Measurements from ENCODE around the gene HACE1. TPM values are rescaled to one million over a fixed set of nuclear protein-coding genes. Genes with fewer than 3 reads are reported as not detected.

The HACE1 gene
- total RNA-seq, 4 donors from 2014 or later = 6.1 to 17.7 (median 11.2) TPM

GRCh38 chr6:104684911-104685415 lies 174.8 kb downstream of the HACE1 start:
- intact Hi-C loops (cut with DNase I) = no loop called here
- no peak for DNase-seq
- no peaks in the 10 kb centered on the region for H3K4me1 ChIP-seq
- H3K9me3 ChIP-seq = no peaks in the 10 kb centered on the region
- H3K4me3 ChIP-seq = no peak overlapping the region
- TF ChIP-seq CTCF (IDR thresholded peaks at IDR 0.05) (no peak), POLR2A (IDR thresholded peaks at IDR 0.05) (no peak)
- no peaks in the 10 kb centered on the region for H3K27me3 ChIP-seq
- WGBS, 2 donors = 80 to 81% methylated on average over 2 of the region's 2 CpGs
- no peaks in the 10 kb centered on the region for H3K36me3 ChIP-seq
- no peak overlapping the region for H3K27ac ChIP-seq

- Histone ChIP-seq H3K36me3 (no peaks in the 10 kb centered on the region), H3K27ac (no peak overlapping the region), H3K4me1 (no peaks in the 10 kb centered on the region), H3K4me3 (no peak overlapping the region), H3K27me3 (no peaks in the 10 kb centered on the region), H3K9me3 (no peaks in the 10 kb centered on the region)
- intact Hi-C loops (cut with DNase I) = no loop called here
- DNase-seq = no peak
- no peak for TF ChIP-seq CTCF (IDR thresholded peaks at IDR 0.05)
- no peak for TF ChIP-seq POLR2A (IDR thresholded peaks at IDR 0.05)
- 78 to 89% methylated on average over 4 of the region's 4 CpGs for WGBS, 2 donors
Measured at GRCh38 chr6:104683809-104684208, 175.9 kb downstream of the HACE1 start.

GRCh38 chr6:104682722-104683643 lies 176.7 kb downstream of the HACE1 start:
- Histone ChIP-seq H3K9me3 (no peaks in the 10 kb centered on the region), H3K27me3 (no peaks in the 10 kb centered on the region), H3K27ac (no peak overlapping the region), H3K4me3 (no peak overlapping the region), H3K4me1 (no peaks in the 10 kb centered on the region), H3K36me3 (no peaks in the 10 kb centered on the region)
- WGBS, 2 donors = 60 to 63% methylated on average over 13 of the region's 15 CpGs
- intact Hi-C loops (cut with DNase I) = no loop called here
- no peak for DNase-seq
- peak; percentile 22 to 60 (median 42) for TF ChIP-seq CTCF (IDR thresholded peaks at IDR 0.05)
- no peak for TF ChIP-seq POLR2A (IDR thresholded peaks at IDR 0.05)

- 58 to 62% methylated on average over 2 of the region's 2 CpGs for WGBS, 2 donors
- Histone ChIP-seq H3K4me1 (no peaks in the 10 kb centered on the region), H3K9me3 (peaks cover 0 to 3% (median 3%) of the 10 kb centered on the region in 3 donors), H3K27ac (no peak overlapping the region), H3K36me3 (no peaks in the 10 kb centered on the region), H3K4me3 (no peak overlapping the region), H3K27me3 (no peaks in the 10 kb centered on the region)
- no peak for TF ChIP-seq CTCF (IDR thresholded peaks at IDR 0.05)
- TF ChIP-seq POLR2A (IDR thresholded peaks at IDR 0.05) = no peak
- DNase-seq = no peak
- intact Hi-C loops (cut with DNase I) = no loop called here
Measured at GRCh38 chr6:104680539-104680938, 179.2 kb downstream of the HACE1 start.

GRCh38 chr6:104679971-104680370 lies 179.7 kb downstream of the HACE1 start:
- Histone ChIP-seq H3K36me3 (no peaks in the 10 kb centered on the region), H3K4me1 (no peaks in the 10 kb centered on the region), H3K9me3 (peaks cover 0 to 4% (median 3%) of the 10 kb centered on the region in 3 donors), H3K27ac (no peak overlapping the region), H3K27me3 (no peaks in the 10 kb centered on the region), H3K4me3 (no peak overlapping the region)
- intact Hi-C loops (cut with DNase I) = no loop called here
- no peak for TF ChIP-seq CTCF (IDR thresholded peaks at IDR 0.05)
- no peak for TF ChIP-seq POLR2A (IDR thresholded peaks at IDR 0.05)
- 81 to 82% methylated on average over 1 of the region's 1 CpG for WGBS, 2 donors
- DNase-seq = no peak

Measured in esophagus squamous epithelium (tissue), 5 donors.